Thoracic aorta endothelial cell (primary cell): ENCODE measurements around the gene FAM204A. TPM values are rescaled to one million over a fixed set of nuclear protein-coding genes. Genes with fewer than 3 reads are reported as not detected.

Source experiments
- total RNA-seq: library from RNA; depleted of rRNA; stranded (reverse); fragments of >200 nt; gene quantifications from 2 replicates; pipeline ENCODE4 v1.2.3, GENCODE V29; 2012

Gene FAM204A
- total RNA-seq = 91.4 and 98.9 TPM in 2 replicates

GRCh38 chr10:118341791-118342637 lies at the start of gene FAM204A:
Gene FAM204A (minus strand): TSS chr10:118342324. CDS start chr10:118336415, 5,909 bp downstream.

